HEK293T (cell line): Measurements from ENCODE around the gene CFP.

Source experiments
- BHLHE40 ChIP-seq: fragments of 450-650 bp; IDR thresholded peaks from 2 replicates; pipeline ENCODE4 v1.6.1; 2016; ENCODE audit warnings: mild to moderate bottlenecking, moderate library complexity, borderline replicate concordance
- ELF4 ChIP-seq: fragments of 450-650 bp; IDR thresholded peaks from 2 replicates; pipeline ENCODE4 v1.6.1; 2017; ENCODE audit warnings: antibody characterized with exemption
- FOXA1 ChIP-seq: fragments of 450-650 bp; IDR thresholded peaks from 2 replicates; pipeline ENCODE4 v1.6.1; 2016; ENCODE audit warnings: mild to moderate bottlenecking
- FOXK2 ChIP-seq: fragments of 450-650 bp; IDR thresholded peaks from 2 replicates; pipeline ENCODE4 v1.6.1; 2016; ENCODE audit warnings: mild to moderate bottlenecking
- FOXM1 ChIP-seq: fragments of 450-650 bp; IDR thresholded peaks from 2 replicates; pipeline ENCODE4 v1.6.1; 2017; ENCODE audit warnings: mild to moderate bottlenecking, borderline replicate concordance
- HDGF ChIP-seq: fragments of 450-650 bp; IDR thresholded peaks from 2 replicates; pipeline ENCODE4 v1.6.1; 2017; ENCODE audit warnings: antibody characterized with exemption, borderline replicate concordance
- SP1 ChIP-seq: fragments of 450-650 bp; IDR thresholded peaks from 2 replicates; pipeline ENCODE4 v1.6.1; 2017
- SUZ12 ChIP-seq: fragments of 450-650 bp; IDR thresholded peaks from 2 replicates; pipeline ENCODE4 v1.6.1; 2016; ENCODE audit warnings: mild to moderate bottlenecking
- TARDBP ChIP-seq: fragments of 450-650 bp; IDR thresholded peaks from 2 replicates; pipeline ENCODE4 v1.6.1; 2016
- ZNF384 ChIP-seq: fragments of 450-650 bp; IDR thresholded peaks from 2 replicates; pipeline ENCODE4 v1.6.1; 2016
- TF ChIP-seq, protein P1 (sequence below): fragments of 450-650 bp; IDR thresholded peaks from 2 replicates; pipeline ENCODE4 v1.6.1; 2016

DNA sequence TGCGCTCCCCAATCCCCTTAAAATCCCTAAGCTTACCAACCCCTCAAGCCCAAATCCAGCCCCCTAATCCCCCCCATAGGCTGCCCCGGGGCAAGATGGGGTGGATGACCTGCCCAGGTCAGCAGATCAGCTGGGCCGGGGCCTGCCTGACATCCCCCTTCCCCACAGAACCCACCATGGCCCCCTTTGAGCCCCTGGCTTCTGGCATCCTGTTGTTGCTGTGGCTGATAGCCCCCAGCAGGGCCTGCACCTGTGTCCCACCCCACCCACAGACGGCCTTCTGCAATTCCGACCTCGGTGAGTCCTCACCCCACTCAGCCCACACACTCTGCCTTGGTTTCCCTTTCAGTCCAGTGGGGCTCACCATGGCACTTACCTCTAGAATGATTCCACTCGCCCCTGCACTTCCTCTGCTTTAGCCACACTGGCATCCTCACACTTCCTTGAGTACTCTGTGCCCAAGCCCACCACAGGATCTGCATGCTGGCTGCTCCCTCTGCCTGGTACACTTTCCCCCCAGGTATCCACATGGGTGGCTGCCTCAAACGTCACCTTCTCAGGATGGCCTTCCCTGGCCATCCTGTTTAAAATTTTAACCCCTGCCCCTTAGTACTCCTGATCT is 46.4 kb downstream of the CFP start:
- TF ChIP-seq, protein P1, sequence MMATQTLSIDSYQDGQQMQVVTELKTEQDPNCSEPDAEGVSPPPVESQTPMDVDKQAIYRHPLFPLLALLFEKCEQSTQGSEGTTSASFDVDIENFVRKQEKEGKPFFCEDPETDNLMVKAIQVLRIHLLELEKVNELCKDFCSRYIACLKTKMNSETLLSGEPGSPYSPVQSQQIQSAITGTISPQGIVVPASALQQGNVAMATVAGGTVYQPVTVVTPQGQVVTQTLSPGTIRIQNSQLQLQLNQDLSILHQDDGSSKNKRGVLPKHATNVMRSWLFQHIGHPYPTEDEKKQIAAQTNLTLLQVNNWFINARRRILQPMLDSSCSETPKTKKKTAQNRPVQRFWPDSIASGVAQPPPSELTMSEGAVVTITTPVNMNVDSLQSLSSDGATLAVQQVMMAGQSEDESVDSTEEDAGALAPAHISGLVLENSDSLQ = no peak
- TF ChIP-seq BHLHE40 = no peak
- TF ChIP-seq SP1 = no peak
- TF ChIP-seq SUZ12 = no peak
- TF ChIP-seq FOXM1 = no peak
- TF ChIP-seq ZNF384 = no peak
- TF ChIP-seq HDGF = no peak
- no peak for TF ChIP-seq ELF4
- no peak for TF ChIP-seq FOXA1
- no peak for TF ChIP-seq TARDBP
- no peak for TF ChIP-seq FOXK2
